ENCODE data around the gene VPS16.

Gene VPS16

GRCh38 chr20:2847802-2848201 lies 7.3 kb downstream of the VPS16 start:
- Histone ChIP-seq H3K27ac (no peak overlapping the region), H3K27me3 (no peaks in the 10 kb centered on the region), H3K9me3 (no peaks in the 10 kb centered on the region), H3K4me3 (ENCODE audit: low read depth in 1 of 2, low read length in 1 of 2) (no peak overlapping the region), H3K4me1 (ENCODE audit: control insufficient read depth in 1 of 2, insufficient read depth in 1 of 2, low read depth in 1 of 2, low read length in 1 of 2) (peaks cover 0 to 3% of the 10 kb centered on the region in 2 experiments), H3K36me3 (no peaks in the 10 kb centered on the region)
- TF ChIP-seq CTCF (IDR thresholded peaks at IDR 0.05) = no peak

- TF ChIP-seq CTCF (IDR thresholded peaks at IDR 0.05) = no peak
- H3K4me3 ChIP-seq (ENCODE audit: low read depth in 1 of 2, low read length in 1 of 2) = no peak overlapping the region
- H3K27ac ChIP-seq = no peak overlapping the region
- H3K9me3 ChIP-seq = no peaks in the 10 kb centered on the region
- no peaks in the 10 kb centered on the region for H3K36me3 ChIP-seq
- peaks cover 0 to 3% of the 10 kb centered on the region in 2 experiments for H3K4me1 ChIP-seq (ENCODE audit: control insufficient read depth in 1 of 2, insufficient read depth in 1 of 2, low read depth in 1 of 2, low read length in 1 of 2)
- no peaks in the 10 kb centered on the region for H3K27me3 ChIP-seq
Measured at GRCh38 chr20:2849529-2849928, 9.0 kb downstream of the VPS16 start.

- Histone ChIP-seq H3K27me3 (no peaks in the 10 kb centered on the region), H3K27ac (no peak overlapping the region), H3K4me3 (ENCODE audit: low read depth in 1 of 2, low read length in 1 of 2) (no peak overlapping the region), H3K4me1 (ENCODE audit: control insufficient read depth in 1 of 2, insufficient read depth in 1 of 2, low read depth in 1 of 2, low read length in 1 of 2) (peaks cover 0 to 3% of the 10 kb centered on the region in 2 experiments), H3K9me3 (no peaks in the 10 kb centered on the region), H3K36me3 (no peaks in the 10 kb centered on the region)
- TF ChIP-seq CTCF (IDR thresholded peaks at IDR 0.05) = no peak
Measured at GRCh38 chr20:2851086-2851485, 10.5 kb downstream of the VPS16 start.

GRCh38 chr20:2858591-2858990 lies 18.0 kb downstream of the VPS16 start:
- Histone ChIP-seq H3K27me3 (no peaks in the 10 kb centered on the region), H3K9me3 (no peaks in the 10 kb centered on the region), H3K36me3 (peaks cover 39% of the 10 kb centered on the region), H3K4me1 (ENCODE audit: control insufficient read depth in 1 of 2, insufficient read depth in 1 of 2, low read depth in 1 of 2, low read length in 1 of 2) (no peaks in the 10 kb centered on the region), H3K27ac (no peak overlapping the region), H3K4me3 (ENCODE audit: low read depth in 1 of 2, low read length in 1 of 2) (no peak overlapping the region)
- TF ChIP-seq CTCF (IDR thresholded peaks at IDR 0.05) = no peak

- Histone ChIP-seq H3K27ac (no peak overlapping the region), H3K36me3 (peaks cover 48% of the 10 kb centered on the region), H3K4me3 (ENCODE audit: low read depth in 1 of 2, low read length in 1 of 2) (no peak overlapping the region), H3K27me3 (no peaks in the 10 kb centered on the region), H3K9me3 (no peaks in the 10 kb centered on the region), H3K4me1 (ENCODE audit: control insufficient read depth in 1 of 2, insufficient read depth in 1 of 2, low read depth in 1 of 2, low read length in 1 of 2) (no peaks in the 10 kb centered on the region)
- TF ChIP-seq CTCF (IDR thresholded peaks at IDR 0.05) = no peak
Measured at GRCh38 chr20:2859330-2860121, 19.0 kb downstream of the VPS16 start.

Data from neutrophil (primary cell).